NCI-H345 (cell line): ENCODE measurements around the gene RALGPS2.
"Not testable (repeated sequence)": the region's sequence is repeated elsewhere in the genome, so short reads cannot be mapped to it uniquely, and the experiment has no call there.

Source experiments
- DNase-seq: peaks from one replicate; lab custom pipeline; 2025; lab: John Stamatoyannopoulos, UW

Gene RALGPS2

DNA sequence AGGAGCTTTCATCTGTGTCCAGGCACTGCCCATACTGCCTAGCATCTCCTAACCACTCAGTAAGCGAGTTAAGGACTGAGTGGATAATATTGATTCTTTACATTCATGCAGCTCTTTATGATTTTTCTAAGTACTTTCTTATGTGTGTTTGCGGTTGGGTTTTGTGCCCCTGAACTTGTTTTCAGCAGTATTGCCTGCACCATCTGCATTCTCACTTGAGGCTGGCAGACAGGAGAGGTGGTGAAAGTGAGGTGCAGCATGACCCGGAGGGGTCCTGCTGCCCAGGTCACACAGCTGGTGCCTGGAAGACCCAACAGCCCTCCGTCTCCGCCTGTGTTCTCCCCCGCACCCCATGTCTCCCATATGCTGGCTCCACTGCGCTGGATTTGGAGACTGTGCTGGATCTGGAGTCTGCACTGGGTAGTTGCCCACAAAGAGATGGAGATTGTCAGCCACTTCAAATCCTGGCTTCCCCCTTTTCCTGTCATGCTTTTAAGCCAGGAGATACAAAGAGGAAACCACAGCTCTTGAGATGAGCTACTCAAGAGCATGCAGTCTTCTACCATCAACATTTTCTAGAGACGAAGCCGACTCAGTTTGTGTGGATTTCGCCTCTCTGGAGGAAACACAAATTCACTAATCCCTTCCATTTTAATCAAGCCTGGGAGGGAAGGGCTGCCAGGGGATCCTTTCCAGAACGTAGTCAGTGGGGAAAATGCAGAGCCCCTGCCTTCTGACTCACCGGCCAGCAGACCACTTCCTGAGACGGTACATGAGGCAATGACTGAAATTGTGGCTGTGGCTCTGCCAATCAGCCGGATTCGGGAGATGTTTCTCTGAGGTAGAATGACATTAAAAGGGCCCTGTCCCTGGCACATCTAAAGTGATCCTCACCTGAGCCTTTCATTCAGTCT, 217.5 kb downstream of the RALGPS2 start:
- no peak for DNase-seq

DNA sequence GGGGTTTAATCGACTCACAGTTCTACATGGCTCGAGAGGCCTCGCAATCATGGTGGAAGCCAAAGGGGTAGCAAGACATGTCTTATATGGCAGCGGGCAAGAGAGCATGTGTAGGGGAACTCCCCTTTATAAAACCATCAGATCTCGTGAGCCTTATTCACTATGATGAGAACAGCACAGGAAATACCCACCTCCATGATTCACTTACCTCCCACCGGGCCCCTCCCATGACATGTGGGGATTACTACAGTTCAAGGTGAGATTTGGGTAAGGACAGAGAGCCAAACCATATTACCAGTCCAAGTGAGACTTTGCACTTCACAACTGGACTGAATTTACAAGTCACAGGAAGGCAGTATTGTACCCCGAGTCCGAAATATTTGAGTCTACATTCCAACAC, 219.7 kb downstream of the RALGPS2 start:
- no peak for DNase-seq

DNA sequence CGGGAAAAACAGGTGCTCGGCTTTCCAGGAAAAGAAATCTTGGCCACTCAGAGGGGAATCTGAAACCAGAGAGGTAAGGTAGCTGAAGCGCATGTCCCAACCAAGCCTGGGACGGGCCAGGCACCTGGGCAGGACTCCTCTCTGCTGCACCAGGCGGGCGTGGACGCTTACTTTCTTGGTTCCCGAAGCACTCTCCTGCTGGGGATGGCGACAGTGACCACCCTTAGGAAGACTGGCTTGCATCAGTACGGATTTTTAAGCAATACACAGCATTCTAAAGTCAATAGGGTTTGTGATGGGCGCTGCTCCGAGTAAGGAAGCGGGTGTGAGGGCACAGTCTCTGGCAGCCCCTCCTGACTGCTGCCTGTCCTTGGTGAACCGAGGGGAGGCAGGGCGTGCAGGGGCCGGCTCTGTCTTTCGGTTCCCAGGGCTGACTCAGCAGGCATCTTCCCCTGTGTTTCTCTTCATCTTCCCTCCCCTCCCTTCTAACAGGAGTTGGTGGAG, 220.8 kb downstream of the RALGPS2 start:
- DNase-seq: no peak

DNA sequence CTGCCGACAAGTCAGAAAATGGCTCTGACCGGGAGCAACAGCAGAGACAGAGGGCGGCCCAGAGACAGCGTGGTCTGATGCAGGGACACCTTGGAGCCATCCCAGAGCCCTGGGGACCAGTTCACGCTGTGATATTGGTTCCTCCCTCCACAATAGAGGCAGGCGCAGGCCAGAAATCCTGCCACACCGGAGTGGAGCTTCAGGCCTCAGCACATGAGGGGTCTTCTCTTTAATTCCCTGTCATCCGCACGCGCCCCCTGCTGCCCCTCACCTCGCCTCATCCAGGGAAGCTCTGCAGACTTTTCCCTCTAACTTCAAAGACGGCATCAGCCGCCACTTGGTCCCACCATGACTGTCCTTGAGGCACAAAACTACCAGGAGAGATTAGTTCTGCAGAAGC, 221.4 kb downstream of the RALGPS2 start:
- no peak for DNase-seq

DNA sequence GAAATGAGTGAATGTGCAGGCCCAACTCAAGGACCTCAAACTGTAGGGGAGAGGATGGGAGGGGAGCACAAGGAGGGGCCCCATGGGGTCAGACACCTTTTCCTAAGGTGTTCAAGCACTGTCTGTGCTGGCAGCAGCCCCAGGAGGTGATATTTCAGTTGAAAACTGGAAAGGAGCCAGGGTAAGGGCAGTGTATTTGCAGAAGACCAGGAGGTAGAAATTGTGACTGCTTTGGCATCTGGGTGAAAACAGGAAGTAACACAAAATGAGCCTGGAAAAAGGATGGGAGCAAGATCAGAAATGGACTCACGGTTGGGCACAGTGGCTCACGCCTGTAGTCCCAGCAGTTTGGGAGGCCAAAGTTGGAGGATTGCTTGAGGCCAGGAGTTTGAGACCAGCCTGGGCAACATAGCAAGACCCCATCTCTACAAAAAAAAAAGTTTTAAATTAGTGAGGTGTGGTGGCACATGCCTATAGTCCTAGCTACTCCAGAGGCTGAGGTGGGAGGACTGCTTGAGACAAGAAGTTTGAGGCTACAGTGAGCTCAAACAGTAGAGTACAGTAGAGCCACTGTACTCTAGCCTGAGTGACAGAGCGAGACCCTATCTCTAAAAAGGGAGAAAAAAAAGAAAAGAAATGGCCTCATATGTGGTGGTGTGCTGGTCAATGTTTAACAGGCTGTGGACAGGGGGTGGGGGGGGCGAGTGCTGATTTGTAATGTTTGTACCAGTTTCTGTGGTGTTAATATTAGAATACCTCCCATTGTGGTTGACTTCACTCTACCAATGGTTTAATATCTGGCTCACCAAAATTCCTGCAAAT, 222.0 kb downstream of the RALGPS2 start:
- DNase-seq: peak; percentile 1

DNA sequence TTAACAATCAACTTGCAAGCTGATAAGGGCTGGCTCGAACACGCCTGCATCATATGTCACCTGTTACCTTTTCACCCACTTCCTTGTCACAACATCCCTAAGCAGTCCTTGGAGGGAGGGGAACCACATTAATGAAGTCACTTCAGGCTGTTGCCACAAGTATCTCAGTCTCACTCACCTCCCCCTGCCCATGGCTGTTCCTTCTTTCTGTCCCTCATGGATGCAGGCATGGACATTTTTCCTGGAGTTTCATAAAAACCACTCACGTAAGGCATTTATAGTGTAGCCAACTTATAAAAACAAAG, 222.6 kb downstream of the RALGPS2 start:
- no peak for DNase-seq

DNA sequence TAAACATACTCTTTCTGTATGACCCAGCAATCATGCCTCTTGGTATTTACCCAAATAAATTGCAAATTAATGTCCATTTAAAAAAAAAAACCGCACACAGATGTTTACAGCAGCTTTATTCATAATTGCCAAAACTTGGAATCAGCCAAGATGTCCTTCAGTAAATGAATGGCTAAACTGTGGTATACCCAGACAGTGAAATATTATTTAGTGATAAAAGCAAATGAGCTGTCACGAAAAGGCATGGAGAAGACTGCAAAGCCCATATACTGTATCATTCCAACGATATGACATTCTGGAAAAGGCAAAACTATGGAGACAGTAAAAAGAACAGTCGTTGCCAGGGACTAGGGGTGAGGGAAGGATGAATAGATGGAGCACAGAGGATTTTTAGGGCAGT, 223.6 kb downstream of the RALGPS2 start:
- no peak for DNase-seq

DNA sequence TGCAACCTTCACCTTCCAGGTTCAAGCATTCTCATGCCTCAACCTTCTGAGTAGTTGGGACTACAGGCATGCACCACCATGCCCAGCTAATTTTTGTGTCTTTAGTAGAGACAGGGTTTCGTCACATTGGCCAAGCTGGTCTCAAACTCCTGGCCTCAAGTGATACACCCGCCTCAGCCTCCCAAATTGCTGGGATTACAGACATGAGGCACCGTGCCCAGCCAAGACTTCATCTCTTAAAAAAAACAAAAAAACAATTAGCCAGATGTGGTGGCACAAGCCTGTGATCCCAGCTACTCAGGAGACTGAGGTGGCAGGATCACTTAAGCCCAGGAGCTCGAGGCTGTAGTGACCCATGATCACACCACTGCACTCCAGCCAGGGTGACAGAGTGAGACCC, 224.8 kb downstream of the RALGPS2 start:
- DNase-seq: not testable (repeated sequence)

DNA sequence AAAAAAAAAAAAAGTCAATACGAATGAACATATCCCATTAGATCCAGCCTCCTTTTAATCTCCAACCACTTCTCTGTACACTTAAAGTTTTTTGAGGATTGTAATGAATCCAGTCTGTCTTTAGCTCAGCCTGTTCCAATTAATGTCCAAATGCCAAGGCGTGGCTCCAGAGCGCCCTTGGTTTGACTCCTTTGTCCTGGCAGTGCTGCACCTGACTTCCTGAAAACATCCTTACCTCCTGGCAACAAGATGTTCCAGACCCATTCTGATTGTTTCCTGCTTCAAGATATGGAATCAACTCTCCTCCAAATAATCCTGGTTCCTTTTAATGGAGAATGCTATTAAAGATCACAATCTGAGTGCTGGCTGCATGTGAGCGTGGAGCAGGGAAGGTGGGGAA, 226.6 kb downstream of the RALGPS2 start:
- no peak for DNase-seq

DNA sequence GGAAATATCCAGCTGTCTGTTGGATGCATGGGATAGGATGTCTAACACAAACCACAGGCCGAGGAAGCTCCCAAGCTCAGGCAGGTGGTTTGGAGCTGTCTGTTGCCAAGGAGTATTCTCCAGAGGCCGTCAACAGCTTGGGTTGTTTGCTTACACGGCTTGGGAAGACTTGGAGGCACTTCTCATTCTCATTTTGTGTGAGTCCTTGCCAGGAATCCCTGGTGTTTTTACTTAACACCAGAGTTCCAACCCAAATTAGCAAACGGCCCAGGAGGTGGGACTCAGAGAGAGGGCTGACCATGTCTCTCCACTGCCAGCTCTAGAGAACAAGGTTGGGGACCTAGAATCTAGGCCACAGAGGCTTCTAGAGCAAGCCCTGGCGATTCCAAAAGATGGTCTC, 228.0 kb downstream of the RALGPS2 start:
- DNase-seq: no peak

DNA sequence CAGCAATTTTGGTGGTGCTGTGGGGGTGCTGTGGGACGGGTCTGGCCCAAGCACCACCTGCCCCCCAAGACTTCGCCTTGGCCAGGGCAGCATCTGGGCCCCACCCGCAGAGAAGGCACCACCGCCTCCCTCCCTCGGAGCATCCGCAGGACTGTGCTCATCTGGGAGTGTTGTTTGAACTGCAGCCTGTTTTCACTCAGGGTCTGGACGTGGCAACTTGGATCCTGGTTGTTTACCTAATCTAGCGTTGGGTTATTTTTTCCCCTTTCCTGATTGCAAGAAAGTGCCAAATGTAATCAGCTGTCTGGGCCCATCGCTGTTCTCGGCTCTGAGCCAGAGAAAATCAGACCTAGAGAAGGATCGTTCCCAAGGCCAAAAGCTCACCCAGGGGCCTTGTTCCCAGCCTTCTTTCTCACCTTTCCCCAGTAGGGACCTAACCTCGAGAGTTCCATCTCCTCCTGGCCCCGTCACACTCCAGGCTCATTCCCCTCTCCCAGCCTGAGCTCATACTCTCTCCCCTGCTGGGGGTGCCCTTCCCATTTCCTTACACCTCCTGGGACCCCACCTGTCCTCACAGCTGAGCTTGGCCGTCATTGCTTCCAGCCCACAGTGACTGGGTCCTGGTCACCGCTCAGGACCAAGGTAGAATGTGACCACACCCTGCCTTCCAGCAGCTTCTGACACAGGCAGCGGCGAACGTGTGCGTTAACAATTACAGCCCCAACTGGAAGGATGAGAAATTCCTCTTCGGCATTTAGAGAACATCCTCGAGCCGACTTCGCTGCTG, 228.7 kb downstream of the RALGPS2 start:
- no peak for DNase-seq

DNA sequence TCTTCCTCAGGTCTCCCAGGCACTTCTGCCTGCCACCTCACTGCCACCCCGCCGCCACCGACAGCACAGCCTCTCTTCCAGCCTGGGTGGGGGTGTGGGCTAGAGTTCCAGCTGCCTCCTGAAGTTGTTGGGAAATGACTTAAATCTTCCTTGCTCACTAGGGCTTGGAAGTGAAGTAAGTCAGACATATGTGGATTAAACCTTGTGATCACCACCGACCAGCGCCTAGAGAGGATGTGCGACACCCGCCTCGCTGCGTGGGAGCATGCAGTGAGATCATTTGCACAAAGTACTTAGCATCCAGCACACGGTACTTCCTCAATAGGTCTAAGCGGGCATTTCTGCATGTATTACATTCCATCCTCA, 229.3 kb downstream of the RALGPS2 start:
- DNase-seq: no peak

DNA sequence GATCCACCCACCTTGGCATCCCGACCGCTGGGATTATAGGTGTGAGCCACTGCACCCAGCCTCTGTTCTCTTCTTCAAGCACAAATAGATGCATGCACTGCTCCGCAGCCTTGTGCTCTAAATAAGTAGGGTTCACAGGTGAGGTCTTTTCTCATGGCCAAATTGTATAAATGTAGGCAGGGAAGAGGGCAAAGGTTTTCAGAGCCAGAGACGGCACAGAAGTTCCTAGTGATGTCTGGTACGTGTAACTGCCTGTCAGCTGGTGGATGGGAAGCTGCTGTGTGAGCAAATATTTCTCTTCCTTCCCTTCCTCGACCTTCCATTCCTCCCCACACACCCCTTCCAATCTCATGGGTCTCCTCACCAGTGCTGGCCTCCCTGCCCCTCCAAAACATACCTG, 229.9 kb downstream of the RALGPS2 start:
- DNase-seq: no peak

DNA sequence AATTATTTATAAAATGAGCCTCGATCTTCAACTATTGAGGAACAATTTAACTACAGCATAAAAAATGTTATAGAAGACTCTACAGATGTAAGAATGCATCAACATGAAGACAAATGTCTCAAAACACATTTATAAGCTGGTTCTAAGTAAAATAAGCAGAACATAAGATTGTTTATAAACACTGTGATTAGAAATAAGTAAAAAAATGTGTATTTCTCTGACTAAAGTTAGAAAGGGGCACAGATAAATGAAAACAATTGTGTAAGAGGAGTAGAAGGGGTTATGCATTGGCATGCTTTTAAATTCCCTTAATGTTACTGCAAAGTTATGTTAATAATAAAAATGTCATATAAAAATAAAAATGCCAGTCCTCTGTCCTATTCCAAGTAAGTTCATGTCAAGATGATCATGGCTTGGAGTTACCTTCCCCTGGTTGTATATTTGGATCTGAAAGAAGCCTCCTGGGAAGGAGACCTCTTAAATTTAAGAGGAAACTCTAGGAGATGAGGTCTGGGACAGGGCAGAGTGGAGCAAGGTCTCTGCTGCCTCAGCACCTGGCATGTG, 230.4 kb downstream of the RALGPS2 start:
- DNase-seq: no peak

DNA sequence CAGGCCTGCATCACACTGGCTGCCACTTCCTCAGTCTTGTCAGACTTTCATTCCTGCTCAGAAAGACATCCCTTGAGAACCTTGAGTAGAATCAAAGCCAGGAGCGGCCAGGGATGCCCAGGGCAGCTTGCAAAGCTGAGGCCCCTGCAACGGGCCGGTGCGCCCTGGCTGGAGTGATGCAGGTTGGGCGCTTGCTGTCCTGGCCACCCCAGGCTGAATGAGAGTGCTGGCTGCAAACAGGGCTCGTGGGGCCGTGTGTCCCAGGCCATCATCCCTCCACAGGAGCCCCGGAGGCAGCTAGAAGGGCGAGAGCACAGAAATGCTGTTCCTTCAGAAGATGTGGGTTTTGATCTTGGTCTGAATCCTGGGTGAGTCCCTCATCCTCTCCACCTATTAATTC, 233.4 kb downstream of the RALGPS2 start:
- no peak for DNase-seq

DNA sequence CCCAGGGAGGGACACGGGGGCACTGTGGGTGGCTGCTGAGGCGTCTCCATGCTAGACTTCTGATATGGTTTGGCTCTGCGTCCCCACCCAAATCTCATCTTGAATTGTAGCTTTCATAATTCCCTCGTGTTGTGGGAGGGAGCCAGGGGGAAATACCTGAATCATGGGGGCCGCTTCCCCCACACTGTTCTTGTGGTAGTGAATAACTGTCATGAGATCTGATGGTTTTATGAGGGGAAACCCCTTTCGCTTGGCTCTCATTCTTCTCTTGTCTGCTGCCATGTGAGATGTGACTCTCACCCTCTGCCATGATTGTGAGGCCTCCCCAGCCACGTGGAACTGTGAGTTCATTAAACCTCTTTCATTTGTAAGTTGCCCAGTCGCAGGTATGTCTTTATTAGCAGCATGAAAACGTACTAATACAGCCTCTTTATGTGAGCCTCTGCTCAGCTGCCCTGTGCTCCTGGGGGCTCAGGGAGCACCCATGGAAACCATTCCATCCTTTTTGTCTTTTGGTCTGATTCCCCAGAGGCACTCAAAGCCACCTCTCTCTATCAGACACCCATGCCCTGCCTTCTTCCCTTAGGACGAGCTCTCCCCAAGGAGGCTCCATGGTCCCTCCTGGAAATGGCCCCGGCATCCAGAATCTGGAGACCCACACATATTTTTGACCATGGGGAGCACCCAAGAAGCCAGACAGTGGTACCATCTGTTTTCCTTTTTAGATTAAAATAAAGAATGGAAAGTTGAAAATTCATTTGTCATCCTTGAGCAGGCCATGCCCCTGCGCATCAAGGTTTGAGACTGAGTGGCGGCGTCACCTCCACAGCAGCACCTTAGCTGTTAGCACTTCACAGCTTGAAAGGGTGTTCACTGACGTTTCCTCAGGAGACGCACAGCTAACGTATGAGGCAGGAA, 234.8 kb downstream of the RALGPS2 start:
- no peak for DNase-seq

DNA sequence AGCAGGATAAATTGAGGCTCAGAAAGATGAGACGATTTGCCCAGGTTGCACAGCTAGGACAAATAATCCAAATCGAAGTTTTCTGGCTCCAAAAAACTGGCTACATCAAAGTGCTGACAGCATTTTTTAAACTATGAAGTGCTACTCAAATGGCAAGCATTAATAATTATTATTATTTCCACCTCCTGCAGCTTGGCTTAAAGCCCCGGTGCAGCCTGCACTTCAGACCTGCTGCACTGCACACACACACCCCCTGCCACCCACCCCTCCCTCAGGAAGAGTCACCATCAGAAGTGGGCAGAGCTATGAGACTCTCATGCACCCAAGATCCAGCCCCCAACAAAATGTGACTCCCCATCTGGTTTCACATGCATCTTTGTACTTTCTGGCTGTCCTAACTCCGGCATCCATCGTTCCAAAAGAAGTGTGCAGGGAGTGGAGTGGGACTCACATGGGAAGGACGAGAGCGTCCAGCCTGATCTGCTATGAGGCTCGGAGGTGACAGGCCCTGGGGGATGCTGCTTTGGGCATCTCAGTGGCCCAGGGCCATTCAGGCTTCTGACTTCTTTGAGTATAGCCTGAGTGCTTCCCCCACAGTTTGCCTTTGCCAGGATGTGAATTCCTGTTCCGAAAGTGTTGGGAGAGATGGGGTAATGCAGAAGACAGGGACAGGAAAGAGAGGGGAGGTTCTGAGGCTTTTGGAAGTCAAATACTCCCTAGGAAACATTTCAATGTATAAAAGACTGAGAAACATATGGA, 235.6 kb downstream of the RALGPS2 start:
- DNase-seq: no peak

DNA sequence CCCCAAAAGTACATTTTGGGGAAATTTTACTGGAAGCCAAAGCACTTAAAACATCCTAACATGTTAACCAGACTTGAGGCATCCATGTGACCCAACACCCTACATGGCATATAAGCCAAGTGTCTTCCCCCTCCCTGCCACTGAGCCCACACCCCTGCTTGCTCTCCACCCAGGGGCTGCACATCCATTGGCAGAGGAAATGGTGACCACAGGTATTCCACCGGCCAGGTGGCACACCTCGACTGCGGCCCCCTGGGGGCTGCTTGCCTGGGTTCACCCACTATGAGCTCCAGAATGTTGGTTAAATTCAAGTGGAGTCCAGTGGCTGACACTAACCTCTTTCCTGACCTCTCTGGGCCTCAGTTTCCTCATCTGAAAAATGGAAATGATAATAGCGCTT, 236.3 kb downstream of the RALGPS2 start:
- no peak for DNase-seq

DNA sequence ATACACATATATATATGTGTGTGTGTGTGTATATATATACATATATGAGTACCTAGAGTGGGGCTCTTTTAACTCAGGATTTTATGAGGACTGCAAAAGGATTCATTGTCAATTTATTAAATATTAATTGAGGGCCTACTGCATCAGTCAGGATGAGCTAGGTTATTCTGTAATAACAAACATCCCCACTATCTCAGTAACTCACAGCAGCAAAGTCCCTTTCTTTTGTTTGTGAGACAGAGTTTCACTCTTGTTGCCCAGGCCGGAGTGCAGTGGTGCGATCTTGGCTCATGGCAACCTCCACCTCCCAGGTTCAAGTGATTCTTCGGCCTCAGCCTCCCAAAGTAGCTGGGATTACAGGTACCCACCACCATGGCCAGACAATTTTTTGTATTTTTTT, 236.8 kb downstream of the RALGPS2 start:
- no peak for DNase-seq
